ENCODE measurements around the gene ALDH1B1. TPM values are rescaled to one million over a fixed set of nuclear protein-coding genes. Genes with fewer than 3 reads are reported as not detected.

Gene ALDH1B1
- total and polyA plus RNA-seq, 2 of the 13 experiments (the other 11 are each of a cell fraction or from before 2014, with no cell fraction given): 45.1 to 125 TPM

DNA sequence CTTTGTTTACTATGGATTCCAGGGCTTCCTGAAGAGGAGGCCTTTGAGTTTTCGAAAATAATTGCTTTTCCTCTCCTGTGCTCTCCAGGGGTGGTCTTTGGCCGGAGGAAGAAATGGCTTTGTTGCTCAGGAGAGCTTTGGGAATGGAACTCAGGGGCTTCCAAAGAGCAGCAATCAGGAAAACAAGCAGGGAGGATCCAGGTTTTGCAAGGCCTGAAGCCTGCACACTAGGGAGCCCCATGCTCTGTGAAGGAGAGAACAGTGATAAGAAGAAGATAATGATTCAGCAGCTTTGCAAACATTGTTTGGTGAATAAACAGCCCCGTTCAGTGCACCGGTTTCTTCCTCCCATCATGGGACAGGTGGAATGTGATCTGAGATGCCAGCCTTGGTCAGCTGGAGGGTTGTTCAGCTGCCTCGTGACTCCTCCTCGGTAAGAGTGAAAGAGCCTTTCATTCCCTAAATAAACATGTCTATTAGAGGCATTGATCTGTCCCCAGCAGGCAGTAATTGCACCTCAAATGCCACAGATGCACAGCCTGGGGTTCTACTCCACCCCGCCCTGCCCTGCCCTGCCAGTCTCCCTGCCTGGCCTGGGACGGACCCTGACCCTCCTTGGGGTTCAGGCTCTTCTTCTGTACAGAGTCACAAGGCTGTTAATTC is 11.5 kb upstream of the ALDH1B1 start (continued):
- peak; percentile 73 for TF ChIP-seq GATAD1 (CRISPR knock-in tag; IDR thresholded peaks at IDR 0.05)
- TF ChIP-seq ZSCAN22 (CRISPR knock-in tag; IDR thresholded peaks at IDR 0.05): no peak
- TF ChIP-seq ZNF83 (CRISPR knock-in tag; IDR thresholded peaks at IDR 0.05; ENCODE audit: borderline replicate concordance): no peak
- TF ChIP-seq FOXA1 (IDR thresholded peaks at IDR 0.05): no peak; the same call in 1 of the 2 replicates
- peak; percentile 93; the same call in 1 of the 2 replicates for TF ChIP-seq FOXA1 (CRISPR knock-in tag; IDR thresholded peaks at IDR 0.05)
- peak; percentile 72 for TF ChIP-seq ZNF12 (CRISPR knock-in tag; IDR thresholded peaks at IDR 0.05)
- TF ChIP-seq, protein P1, sequence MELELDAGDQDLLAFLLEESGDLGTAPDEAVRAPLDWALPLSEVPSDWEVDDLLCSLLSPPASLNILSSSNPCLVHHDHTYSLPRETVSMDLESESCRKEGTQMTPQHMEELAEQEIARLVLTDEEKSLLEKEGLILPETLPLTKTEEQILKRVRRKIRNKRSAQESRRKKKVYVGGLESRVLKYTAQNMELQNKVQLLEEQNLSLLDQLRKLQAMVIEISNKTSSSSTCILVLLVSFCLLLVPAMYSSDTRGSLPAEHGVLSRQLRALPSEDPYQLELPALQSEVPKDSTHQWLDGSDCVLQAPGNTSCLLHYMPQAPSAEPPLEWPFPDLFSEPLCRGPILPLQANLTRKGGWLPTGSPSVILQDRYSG (CRISPR knock-in tag; IDR thresholded peaks at IDR 0.05): peak; percentile 55; the same call in 1 of the 2 replicates
- 0 out of 2 replicates have a peak, but pooled peaks have one; percentile 86 for TF ChIP-seq ZNF232 (CRISPR knock-in tag; IDR thresholded peaks at IDR 0.05; ENCODE audit: borderline replicate concordance)
- no peak for TF ChIP-seq ZNF383 (CRISPR knock-in tag; IDR thresholded peaks at IDR 0.05; ENCODE audit: borderline replicate concordance)
- TF ChIP-seq, protein P2, sequence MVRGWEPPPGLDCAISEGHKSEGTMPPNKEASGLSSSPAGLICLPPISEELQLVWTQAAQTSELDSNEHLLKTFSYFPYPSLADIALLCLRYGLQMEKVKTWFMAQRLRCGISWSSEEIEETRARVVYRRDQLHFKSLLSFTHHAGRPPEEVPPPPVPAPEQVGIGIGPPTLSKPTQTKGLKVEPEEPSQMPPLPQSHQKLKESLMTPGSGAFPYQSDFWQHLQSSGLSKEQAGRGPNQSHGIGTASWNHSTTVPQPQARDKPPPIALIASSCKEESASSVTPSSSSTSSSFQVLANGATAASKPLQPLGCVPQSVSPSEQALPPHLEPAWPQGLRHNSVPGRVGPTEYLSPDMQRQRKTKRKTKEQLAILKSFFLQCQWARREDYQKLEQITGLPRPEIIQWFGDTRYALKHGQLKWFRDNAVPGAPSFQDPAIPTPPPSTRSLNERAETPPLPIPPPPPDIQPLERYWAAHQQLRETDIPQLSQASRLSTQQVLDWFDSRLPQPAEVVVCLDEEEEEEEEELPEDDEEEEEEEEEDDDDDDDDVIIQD (CRISPR knock-in tag; IDR thresholded peaks at IDR 0.05; ENCODE audit: low read depth): peak; percentile 79
- peak; percentile 49; the same call in 1 of the 2 replicates for TF ChIP-seq ELF1 (CRISPR knock-in tag; IDR thresholded peaks at IDR 0.05)
- TF ChIP-seq ZNF484 (CRISPR knock-in tag; IDR thresholded peaks at IDR 0.05; ENCODE audit: borderline replicate concordance, low read depth): no peak
- no peak for TF ChIP-seq SP2 (CRISPR knock-in tag; IDR thresholded peaks at IDR 0.05)
- no peak for TF ChIP-seq ZFYVE20 (CRISPR knock-in tag; IDR thresholded peaks at IDR 0.05; ENCODE audit: borderline replicate concordance, low read depth)
- TF ChIP-seq, protein P3, sequence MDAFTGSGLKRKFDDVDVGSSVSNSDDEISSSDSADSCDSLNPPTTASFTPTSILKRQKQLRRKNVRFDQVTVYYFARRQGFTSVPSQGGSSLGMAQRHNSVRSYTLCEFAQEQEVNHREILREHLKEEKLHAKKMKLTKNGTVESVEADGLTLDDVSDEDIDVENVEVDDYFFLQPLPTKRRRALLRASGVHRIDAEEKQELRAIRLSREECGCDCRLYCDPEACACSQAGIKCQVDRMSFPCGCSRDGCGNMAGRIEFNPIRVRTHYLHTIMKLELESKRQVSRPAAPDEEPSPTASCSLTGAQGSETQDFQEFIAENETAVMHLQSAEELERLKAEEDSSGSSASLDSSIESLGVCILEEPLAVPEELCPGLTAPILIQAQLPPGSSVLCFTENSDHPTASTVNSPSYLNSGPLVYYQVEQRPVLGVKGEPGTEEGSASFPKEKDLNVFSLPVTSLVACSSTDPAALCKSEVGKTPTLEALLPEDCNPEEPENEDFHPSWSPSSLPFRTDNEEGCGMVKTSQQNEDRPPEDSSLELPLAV (CRISPR knock-in tag; conservative IDR thresholded peaks at IDR 0.05; ENCODE audit: low read depth): no peak
- TF ChIP-seq, protein P4, sequence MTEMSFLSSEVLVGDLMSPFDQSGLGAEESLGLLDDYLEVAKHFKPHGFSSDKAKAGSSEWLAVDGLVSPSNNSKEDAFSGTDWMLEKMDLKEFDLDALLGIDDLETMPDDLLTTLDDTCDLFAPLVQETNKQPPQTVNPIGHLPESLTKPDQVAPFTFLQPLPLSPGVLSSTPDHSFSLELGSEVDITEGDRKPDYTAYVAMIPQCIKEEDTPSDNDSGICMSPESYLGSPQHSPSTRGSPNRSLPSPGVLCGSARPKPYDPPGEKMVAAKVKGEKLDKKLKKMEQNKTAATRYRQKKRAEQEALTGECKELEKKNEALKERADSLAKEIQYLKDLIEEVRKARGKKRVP (CRISPR knock-in tag; IDR thresholded peaks at IDR 0.05): no peak; a peak in 1 of 4 replicates
- TF ChIP-seq, protein P5, sequence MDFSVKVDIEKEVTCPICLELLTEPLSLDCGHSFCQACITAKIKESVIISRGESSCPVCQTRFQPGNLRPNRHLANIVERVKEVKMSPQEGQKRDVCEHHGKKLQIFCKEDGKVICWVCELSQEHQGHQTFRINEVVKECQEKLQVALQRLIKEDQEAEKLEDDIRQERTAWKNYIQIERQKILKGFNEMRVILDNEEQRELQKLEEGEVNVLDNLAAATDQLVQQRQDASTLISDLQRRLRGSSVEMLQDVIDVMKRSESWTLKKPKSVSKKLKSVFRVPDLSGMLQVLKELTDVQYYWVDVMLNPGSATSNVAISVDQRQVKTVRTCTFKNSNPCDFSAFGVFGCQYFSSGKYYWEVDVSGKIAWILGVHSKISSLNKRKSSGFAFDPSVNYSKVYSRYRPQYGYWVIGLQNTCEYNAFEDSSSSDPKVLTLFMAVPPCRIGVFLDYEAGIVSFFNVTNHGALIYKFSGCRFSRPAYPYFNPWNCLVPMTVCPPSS (IDR thresholded peaks at IDR 0.05): no peak
- no peak for TF ChIP-seq KAT7 (CRISPR knock-in tag; IDR thresholded peaks at IDR 0.05; ENCODE audit: borderline replicate concordance)
- TF ChIP-seq KMT2B (CRISPR knock-in tag; IDR thresholded peaks at IDR 0.05): no peak; the same call in 1 of the 2 replicates
- peak; percentile 88 for TF ChIP-seq ZBTB7B (CRISPR knock-in tag; IDR thresholded peaks at IDR 0.05)
- TF ChIP-seq, protein P6, sequence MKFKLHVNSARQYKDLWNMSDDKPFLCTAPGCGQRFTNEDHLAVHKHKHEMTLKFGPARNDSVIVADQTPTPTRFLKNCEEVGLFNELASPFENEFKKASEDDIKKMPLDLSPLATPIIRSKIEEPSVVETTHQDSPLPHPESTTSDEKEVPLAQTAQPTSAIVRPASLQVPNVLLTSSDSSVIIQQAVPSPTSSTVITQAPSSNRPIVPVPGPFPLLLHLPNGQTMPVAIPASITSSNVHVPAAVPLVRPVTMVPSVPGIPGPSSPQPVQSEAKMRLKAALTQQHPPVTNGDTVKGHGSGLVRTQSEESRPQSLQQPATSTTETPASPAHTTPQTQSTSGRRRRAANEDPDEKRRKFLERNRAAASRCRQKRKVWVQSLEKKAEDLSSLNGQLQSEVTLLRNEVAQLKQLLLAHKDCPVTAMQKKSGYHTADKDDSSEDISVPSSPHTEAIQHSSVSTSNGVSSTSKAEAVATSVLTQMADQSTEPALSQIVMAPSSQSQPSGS (CRISPR knock-in tag; IDR thresholded peaks at IDR 0.05): peak; percentile 79
- TF ChIP-seq ARNT2 (CRISPR knock-in tag; IDR thresholded peaks at IDR 0.05; ENCODE audit: low read depth): no peak
- TF ChIP-seq, protein P7, sequence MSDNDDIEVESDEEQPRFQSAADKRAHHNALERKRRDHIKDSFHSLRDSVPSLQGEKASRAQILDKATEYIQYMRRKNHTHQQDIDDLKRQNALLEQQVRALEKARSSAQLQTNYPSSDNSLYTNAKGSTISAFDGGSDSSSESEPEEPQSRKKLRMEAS (IDR thresholded peaks at IDR 0.05): peak; percentile 80

Measured in HepG2 (cell line).